A172 (cell line): Measurements from ENCODE around the gene CDK2. TPM values are rescaled to one million over a fixed set of nuclear protein-coding genes. Genes with fewer than 3 reads are reported as not detected.

ENCODE experiments used
- DNase-seq: peaks from one replicate; pipeline ENCODE4 v3.0.0-alpha.2; 2015; ENCODE audit warnings: low spot score
- total RNA-seq: library from RNA; depleted of rRNA; stranded (reverse); fragments of >200 nt; shearing (Covaris generic); gene quantifications from 2 replicates; pipeline ENCODE4 v1.2.3, GENCODE V29; 2014; rRNA removed

CDK2 gene
- total RNA-seq, 1 experiment from 2014 or later: 100 TPM

- no peak for DNase-seq
Measured at GRCh38 chr12:56011509-56012090, 45.0 kb downstream of the CDK2 start.

DNA sequence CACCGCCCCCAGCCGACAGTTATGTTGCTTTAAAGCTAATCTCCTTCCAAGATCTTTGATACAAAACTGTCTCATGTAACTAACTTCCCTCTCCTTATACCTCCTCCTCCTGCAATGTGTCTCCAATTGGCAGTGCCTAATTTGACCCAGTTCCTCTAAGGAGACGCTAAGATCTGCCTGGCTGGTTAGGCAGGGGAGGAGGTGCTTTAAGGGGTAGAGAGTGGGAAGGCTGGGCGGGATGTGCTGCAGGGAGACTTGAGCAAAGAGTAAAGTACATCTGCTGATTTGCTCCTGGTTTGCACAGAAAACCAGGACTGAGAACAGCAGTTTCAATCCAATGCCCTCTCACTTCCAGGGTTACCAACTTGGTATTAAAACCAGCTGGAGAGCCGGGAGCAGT, 46.9 kb downstream of the CDK2 start:
- no peak for DNase-seq

DNA sequence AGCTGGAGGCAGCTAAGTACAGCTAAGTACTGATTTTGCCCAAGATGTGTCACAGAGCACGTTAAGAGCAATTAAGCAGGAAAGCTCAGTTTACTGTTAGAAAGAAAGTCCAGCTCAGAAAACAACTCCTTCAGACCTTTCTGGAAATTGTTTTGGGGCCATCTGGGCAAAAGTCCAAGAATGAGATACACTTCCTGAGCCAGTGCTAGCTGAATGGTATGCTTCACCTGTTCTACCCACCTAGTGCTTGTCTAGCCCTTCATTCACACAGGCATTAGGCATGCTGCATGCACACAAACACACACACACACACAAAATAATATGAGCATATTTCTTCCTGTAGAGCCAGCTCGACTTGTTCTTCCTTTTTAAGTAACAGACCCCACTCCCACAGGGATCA, 47.6 kb downstream of the CDK2 start:
- DNase-seq: no peak

- DNase-seq: no peak
Measured at GRCh38 chr12:56017181-56017580, 50.6 kb downstream of the CDK2 start.

GRCh38 chr12:56018356-56018755, 51.7 kb downstream of the CDK2 start:
- DNase-seq: no peak

DNA sequence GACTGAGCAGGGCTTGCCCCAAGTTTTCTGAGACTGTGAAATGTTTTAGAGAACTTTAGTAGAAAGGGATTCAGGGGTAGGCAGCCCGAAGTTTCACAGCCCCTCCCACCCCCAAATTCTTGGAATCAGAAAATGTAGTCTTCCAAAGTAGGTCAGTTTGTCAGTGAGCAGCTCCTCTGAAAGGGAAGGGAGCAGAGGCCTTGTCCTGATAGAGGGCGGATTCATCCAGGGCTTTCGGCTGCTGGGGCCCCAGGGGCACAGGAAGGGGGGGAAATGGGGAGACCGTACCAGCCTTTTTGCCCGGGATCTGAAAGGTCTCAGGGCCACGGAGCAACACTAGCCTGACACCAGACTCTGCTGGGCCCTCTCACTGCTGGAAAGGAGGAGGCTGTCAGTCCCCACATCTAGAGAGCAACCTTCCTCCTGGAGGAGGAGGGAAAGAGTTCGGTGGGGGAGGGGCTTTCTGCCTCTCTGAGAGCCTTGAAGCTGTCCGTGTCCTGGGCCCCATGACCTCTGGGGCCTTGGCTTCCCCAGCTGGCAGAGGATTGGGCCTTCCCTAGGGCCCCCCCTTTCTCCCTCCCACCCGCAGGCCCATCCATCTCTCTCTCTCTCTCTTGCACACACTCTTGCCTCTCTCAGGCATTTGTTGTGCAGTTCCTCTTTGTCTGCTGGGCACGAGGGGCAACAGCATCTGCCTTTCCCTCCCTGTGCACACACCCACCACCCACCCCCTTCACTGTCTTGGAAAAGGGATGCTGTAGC, 54.0 kb downstream of the CDK2 start, which contains the start of gene IKZF4:
IKZF4 (plus strand) TSS at position 621 of the 762 bp plus-strand sequence. CDS start 451 bp downstream, outside the sequence.
- DNase-seq: no peak

DNA sequence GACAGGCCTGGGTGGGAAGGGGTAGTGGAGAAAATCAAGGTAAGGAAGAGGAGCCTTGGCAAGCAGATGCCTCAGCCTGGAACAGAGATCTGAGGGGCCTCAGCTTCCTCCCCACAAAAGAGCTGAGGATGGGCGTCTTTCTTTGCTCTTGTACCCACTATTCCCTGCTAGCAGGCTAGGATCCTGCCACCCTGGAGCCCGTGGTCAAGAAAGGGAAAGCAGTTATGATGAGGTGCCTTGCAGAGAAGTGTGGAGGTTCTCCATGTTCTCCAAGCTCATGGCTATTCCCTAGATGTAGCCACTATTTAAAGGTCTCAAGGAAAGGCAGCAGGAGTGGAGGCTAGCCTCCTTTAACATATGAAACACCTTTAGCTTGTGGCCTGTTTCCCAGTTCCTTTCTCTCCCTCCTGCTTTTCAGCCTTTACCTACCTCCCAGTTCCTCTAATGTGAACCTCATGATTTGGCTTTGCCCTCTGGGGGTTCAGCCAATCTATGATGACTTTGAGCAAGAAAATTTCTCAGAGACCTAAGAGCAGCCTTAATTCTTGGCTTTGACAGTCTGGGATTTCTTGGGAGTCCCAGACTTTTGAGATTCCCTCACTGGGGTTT, 55.4 kb downstream of the CDK2 start:
- DNase-seq: no peak

Other genes with a start within 250 kb of the CDK2 start
- 2.7 and 7.5 TPM in 2 replicates for gene RDH5, start 246.4 kb upstream of the CDK2 start, total RNA-seq
- gene CD63, start 237.8 kb upstream of the CDK2 start, total RNA-seq: 1,213 and 1,362 TPM in 2 replicates
- gene GDF11, start 223.7 kb upstream of the CDK2 start, total RNA-seq: 2.6 and 7.0 TPM in 2 replicates
- 227 and 308 TPM in 2 replicates for gene SARNP, start 149.1 kb upstream of the CDK2 start, total RNA-seq
- 9.0 and 16.7 TPM in 2 replicates for gene ORMDL2, start 148.8 kb upstream of the CDK2 start, total RNA-seq
- 41.7 and 50.5 TPM in 2 replicates for gene DNAJC14, start 137.2 kb upstream of the CDK2 start, total RNA-seq
- gene MMP19, start 123.9 kb upstream of the CDK2 start, total RNA-seq: 4.2 and 5.2 TPM in 2 replicates
- 37.0 and 52.5 TPM in 2 replicates for gene PYM1, start 38.9 kb upstream of the CDK2 start, total RNA-seq
- 33.4 and 42.9 TPM in 2 replicates for gene DGKA, start 35.7 kb upstream of the CDK2 start, total RNA-seq
- gene PMEL, start 788 bp upstream of the CDK2 start, total RNA-seq: 1.1 and 2.0 TPM in 2 replicates
- 47.8 and 50.1 TPM in 2 replicates for gene RAB5B, start 7.2 kb downstream of the CDK2 start, total RNA-seq
- 8.9 and 14.4 TPM in 2 replicates for gene SUOX, start 30.4 kb downstream of the CDK2 start, total RNA-seq
- gene IKZF4, start 54.2 kb downstream of the CDK2 start, total RNA-seq: 1.4 and 2.4 TPM in 2 replicates
- gene RPS26, start 75.1 kb downstream of the CDK2 start, total RNA-seq: 358 and 1,165 TPM in 2 replicates
- 0.64 and 2.4 TPM in 2 replicates for gene ERBB3, start 113.3 kb downstream of the CDK2 start, total RNA-seq
- 246 and 349 TPM in 2 replicates for gene PA2G4, start 137.7 kb downstream of the CDK2 start, total RNA-seq
- gene RPL41, start 149.8 kb downstream of the CDK2 start, total RNA-seq: 1,898 and 3,438 TPM in 2 replicates
- gene ZC3H10, start 151.4 kb downstream of the CDK2 start, total RNA-seq: 1.8 and 2.9 TPM in 2 replicates
- gene ESYT1, start 161.4 kb downstream of the CDK2 start, total RNA-seq: 119 and 164 TPM in 2 replicates
- 76.0 and 139 TPM in 2 replicates for gene MYL6B, start 185.8 kb downstream of the CDK2 start, total RNA-seq
- gene MYL6, start 191.5 kb downstream of the CDK2 start, total RNA-seq: 2,063 and 2,222 TPM in 2 replicates
- 27.4 and 27.9 TPM in 2 replicates for gene SMARCC2, start 222.7 kb downstream of the CDK2 start, total RNA-seq